Spleen (tissue), 7 donors: Measurements from ENCODE around the gene DCAF4L1.

Experiments used
- CTCF ChIP-seq, 11 experiments: fragments of 200-600 bp in 7 of 11; fragments of 450-650 bp in 4 of 11; sonication (generic) in 4 of 11; IDR thresholded peaks in 8 of 11; conservative IDR thresholded peaks in 3 of 11; 1 replicate in 7 of 11; 2 replicates in 4 of 11; pipeline versions ENCODE4 v1.4.0 to v1.8.0; 2016 to 2021; ENCODE audit warnings: antibody characterized with exemption in 11 of 11, inconsistent platforms in 4 of 11, mild to moderate bottlenecking in 1 of 11
- POLR2A ChIP-seq, 3 donors: fragments of 450-650 bp; IDR thresholded peaks; one replicate each; pipeline ENCODE4 v1.5.1; 2017; ENCODE audit warnings: antibody characterized with exemption in 3 of 3, mild to moderate bottlenecking in 1 of 3
- donor health status: DM: no; HTN: no; CAD: no; lungs with moderate emphysema.
- donor health status: DM: no; HTN: no; CAD: no.
- donor health status: DM: no; HTN: no; CAD: no.

GRCh38 chr4:42008011-42008786 is 26.6 kb downstream of the DCAF4L1 start:
- TF ChIP-seq POLR2A (IDR thresholded peaks at IDR 0.05) (no peak), CTCF (IDR thresholded peaks at IDR 0.05 in 8 of 11, conservative IDR thresholded peaks at IDR 0.05 in 3 of 11) (no peak)
